HEK293T (cell line): ENCODE data around the gene KIAA0513.

Experiments
- CTBP1 ChIP-seq: fragments of 450-650 bp; IDR thresholded peaks from 2 replicates; pipeline ENCODE4 v1.6.1; 2016; ENCODE audit warnings: borderline replicate concordance
- ELF4 ChIP-seq: fragments of 450-650 bp; IDR thresholded peaks from 2 replicates; pipeline ENCODE4 v1.6.1; 2017; ENCODE audit warnings: antibody characterized with exemption
- FOXA1 ChIP-seq: fragments of 450-650 bp; IDR thresholded peaks from 2 replicates; pipeline ENCODE4 v1.6.1; 2016; ENCODE audit warnings: mild to moderate bottlenecking
- FOXM1 ChIP-seq: fragments of 450-650 bp; IDR thresholded peaks from 2 replicates; pipeline ENCODE4 v1.6.1; 2017; ENCODE audit warnings: mild to moderate bottlenecking, borderline replicate concordance
- HDGF ChIP-seq: fragments of 450-650 bp; IDR thresholded peaks from 2 replicates; pipeline ENCODE4 v1.6.1; 2017; ENCODE audit warnings: antibody characterized with exemption, borderline replicate concordance
- NFRKB ChIP-seq: fragments of 450-650 bp; IDR thresholded peaks from 2 replicates; pipeline ENCODE4 v1.6.1; 2016; ENCODE audit warnings: mild to moderate bottlenecking, moderate library complexity
- PKNOX1 ChIP-seq: fragments of 450-650 bp; IDR thresholded peaks from 2 replicates; pipeline ENCODE4 v1.6.1; 2016
- SP1 ChIP-seq: fragments of 450-650 bp; IDR thresholded peaks from 2 replicates; pipeline ENCODE4 v1.6.1; 2017
- TARDBP ChIP-seq: fragments of 450-650 bp; IDR thresholded peaks from 2 replicates; pipeline ENCODE4 v1.6.1; 2016
- ZNF384 ChIP-seq: fragments of 450-650 bp; IDR thresholded peaks from 2 replicates; pipeline ENCODE4 v1.6.1; 2016

GRCh38 chr16:85132456-85133289 lies 105.1 kb downstream of the KIAA0513 start:
- no peak for TF ChIP-seq SP1
- TF ChIP-seq FOXA1 = no peak
- TF ChIP-seq HDGF = no peak
- TF ChIP-seq PKNOX1 = no peak
- TF ChIP-seq ZNF384 = peak; percentile 29
- TF ChIP-seq ELF4 = no peak
- no peak for TF ChIP-seq TARDBP
- TF ChIP-seq FOXM1 = no peak
- TF ChIP-seq CTBP1 = no peak
- TF ChIP-seq NFRKB = no peak
